HG03571 (cell line): ENCODE data around the gene DGCR8.

Experiments
- ATAC-seq: cut with Tn5 transposase; IDR thresholded peaks from one replicate; pipeline ENCODE4 v1.9.1; 2021; ENCODE audit not compliant: unreplicated experiment

Gene DGCR8

GRCh38 chr22:20135806-20136602 is 56.0 kb downstream of the DGCR8 start:
- ATAC-seq, result no peak

DNA sequence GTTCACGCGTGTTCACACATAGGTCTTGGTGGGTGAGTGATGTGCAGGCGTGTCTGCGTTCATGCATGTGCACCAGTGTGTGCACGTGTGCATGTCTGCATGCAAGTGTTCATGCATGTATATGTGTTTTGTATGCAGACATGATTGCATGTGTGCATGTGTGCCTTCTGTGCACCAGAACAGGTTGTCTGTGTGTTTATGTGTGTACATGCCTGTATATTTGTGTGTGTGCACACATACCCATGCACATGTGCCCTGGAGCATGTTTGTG is 56.5 kb downstream of the DGCR8 start:
- no peak for ATAC-seq

GRCh38 chr22:20137113-20137512 is 57.1 kb downstream of the DGCR8 start:
- ATAC-seq, result no peak

- ATAC-seq, result no peak
Measured at GRCh38 chr22:20137671-20138416, 57.8 kb downstream of the DGCR8 start.

DNA sequence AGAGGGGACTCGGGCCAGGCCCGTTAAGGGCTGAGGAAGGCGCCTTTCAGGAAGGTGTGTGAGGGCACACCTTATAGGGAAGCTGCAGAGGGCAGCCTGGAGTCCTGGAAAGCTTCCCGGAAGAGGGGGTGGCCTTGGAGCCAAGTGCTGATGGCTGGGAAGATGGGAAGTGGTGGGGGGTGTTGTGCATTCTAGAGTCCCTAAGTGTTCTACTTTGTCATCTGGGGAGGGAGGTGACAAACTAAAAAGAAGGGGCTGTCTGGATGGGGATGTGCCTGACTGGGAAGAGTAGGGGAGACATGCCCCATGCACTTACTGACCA is 58.3 kb downstream of the DGCR8 start:
- ATAC-seq, result no peak

DNA sequence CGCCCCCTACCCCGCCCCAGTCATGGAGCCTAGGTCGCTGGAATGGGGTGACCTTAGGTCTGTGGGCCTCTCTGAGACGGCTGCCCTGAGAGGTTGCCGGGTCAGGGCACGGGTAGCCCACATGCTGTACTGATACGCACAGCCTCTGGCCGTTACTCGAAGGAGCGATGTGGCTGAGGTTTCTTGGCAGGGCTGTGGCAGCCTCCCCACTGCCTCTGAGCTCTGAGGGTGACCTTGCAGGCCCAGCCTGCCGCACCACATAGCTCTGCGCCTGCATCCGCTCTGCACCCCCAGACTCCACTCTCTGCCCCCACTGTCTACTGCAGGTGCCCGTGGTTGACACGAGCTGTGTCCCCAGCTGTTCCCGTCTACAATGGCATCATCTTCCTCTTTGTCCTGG is 58.8 kb downstream of the DGCR8 start:
- ATAC-seq, result no peak

GRCh38 chr22:20139391-20140106 is 59.5 kb downstream of the DGCR8 start:
- ATAC-seq, result no peak

- ATAC-seq, result no peak
Measured at GRCh38 chr22:20140107-20140445, 60.0 kb downstream of the DGCR8 start.

- ATAC-seq, result no peak
Measured at GRCh38 chr22:20140521-20140964, 60.5 kb downstream of the DGCR8 start.

DNA sequence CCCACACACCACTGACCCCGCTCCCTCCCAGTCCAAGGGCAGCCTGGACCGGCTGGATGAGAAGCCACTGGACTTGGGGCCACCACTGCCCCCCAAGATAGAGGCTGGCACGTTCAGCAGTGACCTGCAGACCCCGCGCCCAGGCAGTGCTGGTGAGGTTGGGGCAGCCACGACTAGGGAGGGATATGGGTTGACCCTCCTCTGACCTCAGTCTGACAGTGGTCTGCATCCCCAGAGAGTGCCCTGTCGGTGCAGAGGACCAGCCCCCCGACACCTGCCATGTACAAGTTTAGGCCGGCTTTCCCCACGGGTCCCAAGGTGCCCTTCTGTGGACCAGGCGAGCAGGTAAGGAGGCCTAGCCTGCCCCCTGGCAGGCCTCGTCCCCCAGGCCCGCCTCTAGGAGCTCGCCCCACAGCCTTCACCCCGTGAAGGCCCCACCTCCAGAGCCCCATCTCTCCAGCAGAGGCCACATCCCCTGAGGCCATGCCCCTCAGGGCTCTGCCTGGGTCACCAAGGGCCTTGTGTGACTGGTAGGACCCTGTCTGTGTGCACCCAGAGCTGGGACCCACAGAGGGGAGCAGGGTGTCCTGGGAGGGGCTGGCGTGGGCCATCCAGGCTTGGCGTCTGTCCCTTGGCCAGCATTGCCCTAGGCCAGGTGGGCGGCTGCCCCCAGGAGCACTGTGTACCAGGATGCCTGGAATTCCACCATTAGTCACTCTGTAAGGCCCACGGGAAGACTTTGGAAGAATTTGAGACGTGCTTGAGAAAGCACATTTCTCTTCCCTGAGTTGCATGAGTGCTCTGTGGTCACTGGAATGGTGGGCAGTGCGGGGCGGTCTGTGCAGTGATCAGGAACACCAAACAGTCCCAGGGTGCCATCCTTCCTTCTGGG is 61.4 kb downstream of the DGCR8 start:
- no peak for ATAC-seq

GRCh38 chr22:20142711-20143621 is 62.9 kb downstream of the DGCR8 start:
- ATAC-seq, result no peak

DNA sequence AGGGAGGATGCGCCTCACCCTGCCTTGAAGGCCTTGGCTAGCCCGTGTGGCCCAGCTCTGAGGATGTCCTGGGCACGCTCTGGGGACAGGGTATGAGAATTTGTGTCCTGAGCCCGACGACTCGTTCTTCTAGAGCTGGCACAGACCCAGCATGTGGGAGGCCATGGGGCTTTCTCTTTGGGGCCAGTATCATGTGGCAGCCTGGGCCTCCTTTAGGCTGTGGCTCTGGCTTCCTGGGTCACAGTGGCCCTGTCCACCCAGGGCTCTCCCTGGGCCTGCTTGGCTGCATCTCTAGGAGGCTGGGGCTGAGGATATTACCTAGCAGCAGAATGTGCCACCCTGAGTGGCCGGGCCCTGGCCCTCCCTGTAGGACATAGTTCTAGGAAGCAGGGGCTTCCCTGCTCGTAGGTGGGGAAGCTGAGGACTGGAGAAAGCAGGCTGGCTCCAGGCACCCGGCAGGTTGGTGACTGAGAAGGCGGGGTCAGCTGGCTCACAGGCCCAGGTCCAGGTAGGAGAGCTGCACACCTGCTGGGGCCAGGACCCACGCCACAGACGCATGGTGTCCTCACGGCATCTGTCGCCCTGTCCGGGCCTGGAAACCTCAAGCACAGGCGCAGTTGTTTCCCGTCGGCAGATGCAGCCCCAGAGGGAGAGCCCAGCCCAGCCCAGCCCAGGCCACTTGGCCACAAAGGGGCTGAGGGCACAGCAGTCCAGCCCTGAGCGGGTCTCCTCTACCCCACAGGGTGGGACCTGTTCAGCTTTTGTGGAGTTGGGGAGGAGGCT is 64.0 kb downstream of the DGCR8 start:
- no peak for ATAC-seq

DNA sequence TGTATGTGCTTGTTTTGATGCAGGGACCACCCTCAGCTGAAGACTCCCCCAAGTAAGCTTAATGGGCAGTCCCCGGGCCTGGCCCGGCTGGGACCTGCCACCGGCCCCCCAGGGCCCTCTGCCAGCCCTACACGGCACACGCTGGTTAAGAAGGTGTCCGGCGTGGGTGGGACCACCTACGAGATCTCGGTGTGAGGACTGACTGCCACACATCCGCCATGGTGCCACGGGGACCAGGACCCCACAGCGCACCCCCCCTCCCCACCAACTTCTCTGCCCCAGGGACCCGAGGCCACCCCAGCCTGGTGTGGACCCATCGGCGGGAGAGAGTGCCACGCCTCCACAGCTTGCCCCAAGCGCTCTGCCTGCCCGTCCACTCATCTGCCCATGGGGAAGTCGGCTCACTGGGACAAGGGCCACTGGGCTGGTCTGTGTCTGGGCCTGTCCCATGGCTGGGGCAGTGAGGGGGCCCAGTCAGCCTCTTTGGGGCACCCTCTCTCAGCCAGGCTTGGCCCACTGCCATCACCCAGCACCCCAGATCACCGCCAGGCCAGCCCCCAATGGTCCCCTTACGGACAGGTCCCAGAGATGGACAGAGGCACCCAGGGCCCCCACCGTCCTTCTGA is 65.3 kb downstream of the DGCR8 start:
- ATAC-seq, result no peak

GRCh38 chr22:20145832-20146223 is 65.8 kb downstream of the DGCR8 start:
- no peak for ATAC-seq

DNA sequence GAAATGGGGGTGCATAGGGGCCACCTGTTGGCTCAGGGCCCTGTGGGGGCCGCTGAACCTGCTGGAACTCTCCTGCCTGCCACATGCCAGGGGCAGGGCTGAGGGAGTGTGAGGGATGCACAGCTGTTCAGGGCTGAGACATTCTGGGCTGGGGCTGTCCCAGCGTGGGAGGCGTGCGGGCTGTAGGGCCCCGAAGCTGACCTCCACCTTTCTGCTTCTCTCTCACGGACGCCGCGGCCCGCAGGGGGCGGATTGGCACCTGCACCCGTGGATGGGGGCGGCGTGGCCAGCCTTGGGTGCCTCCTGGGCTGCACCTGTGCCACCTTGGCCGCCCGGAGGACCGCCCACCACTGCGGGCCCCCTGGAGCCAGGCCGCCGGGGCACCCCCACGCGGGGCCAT is 66.7 kb downstream of the DGCR8 start:
- ATAC-seq, result no peak

GRCh38 chr22:20147237-20147988 is 67.4 kb downstream of the DGCR8 start:
- no peak for ATAC-seq

GRCh38 chr22:20148414-20148813 is 68.4 kb downstream of the DGCR8 start:
- ATAC-seq, result no peak
